A549 (cell line): ENCODE results near the gene ITFG2. TPM values are rescaled to one million over a fixed set of nuclear protein-coding genes. Genes with fewer than 3 reads are reported as not detected.
"Not testable (repeated sequence)": the region's sequence is repeated elsewhere in the genome, so short reads cannot be mapped to it uniquely, and the experiment has no call there.

Experiments
- ATAC-seq, 2 experiments: fragments of 200-7000 bp in 1 of 2; fragments of >200 bp in 1 of 2; cut with Nextera tagmentation in 1 of 2; cut with Tn5 transposase in 1 of 2; 3 replicates each; pipeline versions ENCODE4 v1.8.0 to v1.9.1; 2018 to 2020; ENCODE audit warnings: mild to moderate bottlenecking in 1 of 2, moderate library complexity in 1 of 2
- CTCF ChIA-PET: fragments of 300-600 bp; sonication (Branson Sonifier 250); formaldehyde crosslinking; extraction: SDS; loops from one replicate; lab custom pipeline; 2021; ENCODE audit warnings: antibody characterized with exemption, inconsistent platforms; lab: Yijun Ruan, JAX
- POLR2A ChIA-PET: fragments of 350-600 bp; formaldehyde crosslinking; extraction: SDS; loops from one replicate; lab custom pipeline; 2021; ENCODE audit warnings: antibody characterized with exemption, inconsistent platforms; lab: Yijun Ruan, JAX
- DNase-seq, 2 experiments: peaks; one replicate each; pipeline versions ENCODE4 v3.0.0 to v3.0.0-alpha.2; 2011 to 2016; ENCODE audit warnings: low read depth in 1 of 2, low spot score in 1 of 2
- FAIRE-seq: peaks from 2 replicates; lab custom pipeline; 2011; peaks lifted over from hg19 to GRCh38; lab: Jason Lieb, UNC
- H3K27ac ChIP-seq, 2 experiments: fragments of >200 bp; sonication (Bioruptor Twin); formaldehyde crosslinking; 3 replicates each; pipeline ENCODE4 v1.5.1; 2016 to 2017
- H3K4me1 ChIP-seq: fragments of >200 bp; sonication (Bioruptor Twin); formaldehyde crosslinking; 3 replicates; pipeline ENCODE4 v1.6.1; 2016
- H3K4me2 ChIP-seq: fragments of >200 bp; sonication (Bioruptor Twin); formaldehyde crosslinking; 3 replicates; pipeline ENCODE4 v1.6.1; 2016
- H3K4me3 ChIP-seq: fragments of >200 bp; sonication (Bioruptor Twin); formaldehyde crosslinking; 3 replicates; pipeline ENCODE4 v1.5.1; 2016
- H3K9me3 ChIP-seq: fragments of >200 bp; sonication (Bioruptor Twin); formaldehyde crosslinking; 3 replicates; pipeline ENCODE4 v1.6.1; 2016
- CBX8 ChIP-seq: fragments of 200-600 bp; sonication (generic); IDR thresholded peaks from 2 replicates; pipeline ENCODE4 v1.6.1; 2016
- EP300 ChIP-seq, 2 experiments: fragments of >200 bp; sonication (Bioruptor Twin); formaldehyde crosslinking; IDR thresholded peaks; 2 replicates in 1 of 2; 3 replicates in 1 of 2; pipeline ENCODE4 v1.6.1; 2016 to 2017
- ESRRA ChIP-seq: fragments of 150-350 bp; IDR thresholded peaks from 2 replicates; pipeline ENCODE4 v1.6.1; 2014; ENCODE audit warnings: mild to moderate bottlenecking, low read length, borderline replicate concordance
- FOSB ChIP-seq: fragments of 250-450 bp; sonication (Bioruptor Pico); IDR thresholded peaks from 2 replicates; pipeline ENCODE4 v1.5.0; 2020; ENCODE audit warnings: mild to moderate bottlenecking, moderate library complexity
- HDAC2 ChIP-seq: fragments of 200-600 bp; sonication (generic); IDR thresholded peaks from 2 replicates; pipeline ENCODE4 v1.6.1; 2016
- JUN ChIP-seq, 2 experiments: fragments of >200 bp; sonication (Bioruptor Twin); formaldehyde crosslinking; IDR thresholded peaks; 2 replicates in 1 of 2; 3 replicates in 1 of 2; pipeline ENCODE4 v1.6.1; 2016 to 2017
- KDM1A ChIP-seq: fragments of 200-600 bp; sonication (generic); IDR thresholded peaks from 2 replicates; pipeline ENCODE4 v1.6.1; 2016; ENCODE audit warnings: low read depth, mild to moderate bottlenecking
- KDM5A ChIP-seq: fragments of 200-600 bp; sonication (generic); IDR thresholded peaks from 2 replicates; pipeline ENCODE4 v1.6.1; 2016; ENCODE audit warnings: antibody characterized with exemption, mild to moderate bottlenecking
- MAZ ChIP-seq: fragments of 150-350 bp; IDR thresholded peaks from 2 replicates; pipeline ENCODE4 v1.6.1; 2014; ENCODE audit warnings: antibody characterized with exemption, low read depth, low read length, borderline replicate concordance
- MYC ChIP-seq: IDR thresholded peaks from 2 replicates; pipeline ENCODE4 v1.6.1; 2012; ENCODE audit warnings: mild to moderate bottlenecking, inconsistent platforms, low read length, improper control_type of control experiment, borderline replicate concordance
- NR3C1 ChIP-seq: fragments of >200 bp; sonication (Bioruptor Twin); formaldehyde crosslinking; IDR thresholded peaks from 3 replicates; pipeline ENCODE4 v1.6.1; 2017
- POLR2A ChIP-seq: IDR thresholded peaks from 2 replicates; pipeline ENCODE4 v1.6.1; 2012; ENCODE audit warnings: mild to moderate bottlenecking, low read length
- RAD21 ChIP-seq, 2 experiments: fragments of >200 bp in 1 of 2; sonication (Bioruptor Twin) in 1 of 2; formaldehyde crosslinking in 1 of 2; IDR thresholded peaks in 1 of 2; conservative IDR thresholded peaks in 1 of 2; 2 replicates in 1 of 2; 3 replicates in 1 of 2; pipeline ENCODE4 v1.6.1; 2012 to 2018; ENCODE audit warnings: inconsistent platforms in 1 of 2
- RCOR1 ChIP-seq: fragments of 150-350 bp; IDR thresholded peaks from 2 replicates; pipeline ENCODE4 v1.6.1; 2014; ENCODE audit warnings: antibody characterized with exemption, low read length, low read depth
- RNF2 ChIP-seq: fragments of 200-600 bp; sonication (generic); IDR thresholded peaks from 2 replicates; pipeline ENCODE4 v1.6.1; 2016; ENCODE audit warnings: low read depth, mild to moderate bottlenecking, antibody characterized with exemption, moderate library complexity, borderline replicate concordance
- TP53 ChIP-seq: fragments of 250-450 bp; sonication (Bioruptor Pico); IDR thresholded peaks from 2 replicates; pipeline ENCODE4 v1.5.0; 2021; ENCODE audit warnings: mild to moderate bottlenecking, moderate library complexity
- ZC3H11A ChIP-seq: fragments of 450-650 bp; IDR thresholded peaks from 2 replicates; pipeline ENCODE4 v1.6.1; 2014; ENCODE audit warnings: antibody characterized with exemption, mild to moderate bottlenecking
- ZFP36 ChIP-seq: fragments of 450-650 bp; IDR thresholded peaks from 2 replicates; pipeline ENCODE4 v1.6.1; 2014; ENCODE audit warnings: borderline replicate concordance; ENCODE audit not compliant: partially characterized antibody
- WGBS: methylation state at CpG from one replicate; pipeline ENCODE4 v1.1.6; 2017; ENCODE audit errors: missing lambda C conversion rate; 5-methylcytosine and 5-hydroxymethylcytosine counted together
- polyA plus RNA-seq, 4 experiments: library from polyadenylated mRNA; depleted of rRNA in 3 of 4; stranded (reverse); fragments of >200 nt; fragmentation: RNase III in 1 of 4; extraction: RNeasy Plus Mini Kit Qiagen cat#74134 plus additional on column Dnase treatment in 1 of 4; gene quantifications; 2 replicates in 3 of 4; 3 replicates in 1 of 4; pipeline ENCODE4 v1.2.3, GENCODE V29; 2011 to 2017
- TF ChIP-seq, protein P1 (sequence below): IDR thresholded peaks from 2 replicates; pipeline ENCODE4 v1.6.1; 2012
- TF ChIP-seq, protein P2 (sequence below): fragments of >200 bp; sonication (Bioruptor Twin); formaldehyde crosslinking; IDR thresholded peaks from 2 replicates; pipeline ENCODE4 v1.6.1; 2016
- TF ChIP-seq, protein P3 (sequence below): fragments of >200 bp; sonication (Bioruptor Twin); formaldehyde crosslinking; IDR thresholded peaks from 3 replicates; pipeline ENCODE4 v1.6.1; 2016
- TF ChIP-seq, protein P4 (sequence below): fragments of 250-450 bp; sonication (Bioruptor Pico); IDR thresholded peaks from 2 replicates; pipeline ENCODE4 v1.5.0; 2021; ENCODE audit warnings: mild to moderate bottlenecking, moderate library complexity, borderline replicate concordance

ITFG2 gene
- polyA plus RNA-seq, 2 of the 4 experiments (the other 2 are of a cell fraction), result 17.5 to 23.7 TPM

DNA sequence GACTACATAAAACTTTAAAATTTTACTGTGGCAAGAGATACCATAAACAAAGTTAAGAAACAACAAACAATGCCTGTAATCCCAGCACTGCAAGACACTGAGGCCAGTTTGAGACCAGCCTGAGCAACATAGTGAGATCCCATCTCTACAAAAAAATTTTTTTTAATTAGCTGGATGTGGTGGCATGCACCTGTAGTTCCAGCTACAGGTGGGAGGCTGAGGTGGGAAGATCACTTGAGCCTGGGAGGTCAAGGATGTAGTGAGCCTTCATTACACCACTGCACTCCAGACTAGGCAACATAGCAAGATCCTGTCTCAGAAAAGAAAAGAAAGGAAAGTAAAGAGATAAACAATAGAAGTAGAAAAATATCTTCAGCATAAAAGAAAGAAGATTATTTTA, 47.7 kb downstream of the ITFG2 start:
- no peak overlapping the region for H3K27ac ChIP-seq
- H3K4me1 ChIP-seq, result no peaks in the 10 kb centered on the region
- no peaks in the 10 kb centered on the region for H3K9me3 ChIP-seq
- H3K4me3 ChIP-seq, result no peak overlapping the region
- TF ChIP-seq, protein P1, sequence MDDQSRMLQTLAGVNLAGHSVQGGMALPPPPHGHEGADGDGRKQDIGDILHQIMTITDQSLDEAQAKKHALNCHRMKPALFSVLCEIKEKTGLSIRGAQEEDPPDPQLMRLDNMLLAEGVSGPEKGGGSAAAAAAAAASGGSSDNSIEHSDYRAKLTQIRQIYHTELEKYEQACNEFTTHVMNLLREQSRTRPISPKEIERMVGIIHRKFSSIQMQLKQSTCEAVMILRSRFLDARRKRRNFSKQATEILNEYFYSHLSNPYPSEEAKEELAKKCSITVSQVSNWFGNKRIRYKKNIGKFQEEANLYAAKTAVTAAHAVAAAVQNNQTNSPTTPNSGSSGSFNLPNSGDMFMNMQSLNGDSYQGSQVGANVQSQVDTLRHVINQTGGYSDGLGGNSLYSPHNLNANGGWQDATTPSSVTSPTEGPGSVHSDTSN, result no peak
- TF ChIP-seq KDM5A, result no peak
- TF ChIP-seq HDAC2, result no peak
- TF ChIP-seq CBX8, result no peak
- TF ChIP-seq FOSB (CRISPR knock-in tag), result no peak
- TF ChIP-seq, protein P2, sequence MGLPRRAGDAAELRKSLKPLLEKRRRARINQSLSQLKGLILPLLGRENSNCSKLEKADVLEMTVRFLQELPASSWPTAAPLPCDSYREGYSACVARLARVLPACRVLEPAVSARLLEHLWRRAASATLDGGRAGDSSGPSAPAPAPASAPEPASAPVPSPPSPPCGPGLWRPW, result no peak
- no peak for TF ChIP-seq JUN (IDR thresholded peaks at IDR 0.05)
- TF ChIP-seq NR3C1, result no peak
- TF ChIP-seq EP300 (IDR thresholded peaks at IDR 0.05), result no peak
- no peak for TF ChIP-seq ESRRA
- no peak for TF ChIP-seq RCOR1
- TF ChIP-seq, protein P3, sequence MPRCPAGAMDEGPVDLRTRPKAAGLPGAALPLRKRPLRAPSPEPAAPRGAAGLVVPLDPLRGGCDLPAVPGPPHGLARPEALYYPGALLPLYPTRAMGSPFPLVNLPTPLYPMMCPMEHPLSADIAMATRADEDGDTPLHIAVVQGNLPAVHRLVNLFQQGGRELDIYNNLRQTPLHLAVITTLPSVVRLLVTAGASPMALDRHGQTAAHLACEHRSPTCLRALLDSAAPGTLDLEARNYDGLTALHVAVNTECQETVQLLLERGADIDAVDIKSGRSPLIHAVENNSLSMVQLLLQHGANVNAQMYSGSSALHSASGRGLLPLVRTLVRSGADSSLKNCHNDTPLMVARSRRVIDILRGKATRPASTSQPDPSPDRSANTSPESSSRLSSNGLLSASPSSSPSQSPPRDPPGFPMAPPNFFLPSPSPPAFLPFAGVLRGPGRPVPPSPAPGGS, result no peak
- no peak for TF ChIP-seq ZFP36
- TF ChIP-seq KDM1A, result no peak
- TF ChIP-seq TP53 (CRISPR knock-in tag), result no peak
- TF ChIP-seq ZC3H11A, result no peak
- FAIRE-seq (no peak), ATAC-seq (no peak), DNase-seq (no peak)
- H3K4me2 ChIP-seq, result no peak overlapping the region
- POLR2A ChIA-PET, result no interaction called here
- CTCF ChIA-PET, result interaction anchor here (1.2 kb wide), 1 partner anchor 25 kb away, joined by 4 read pairs; no protein-coding TSS in a partner anchor

DNA sequence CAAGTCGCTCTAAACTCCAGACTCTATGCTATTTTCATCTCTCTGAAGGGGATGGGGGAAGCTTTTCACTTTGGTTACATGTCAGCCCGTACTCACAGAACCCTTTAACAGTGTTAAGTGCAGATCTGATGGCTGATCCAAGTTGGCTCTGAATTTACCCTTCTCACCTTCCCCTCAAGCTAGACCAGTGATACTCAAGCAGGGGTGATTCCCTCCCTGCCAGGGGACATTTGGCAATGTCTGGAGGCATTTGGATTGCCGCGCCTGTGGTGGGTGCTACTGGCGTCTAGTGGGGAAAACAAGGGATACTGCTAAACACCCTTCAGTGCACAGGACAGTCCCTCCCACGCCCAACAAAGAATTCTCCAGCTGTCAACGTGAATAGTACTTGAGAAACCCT, 50.4 kb downstream of the ITFG2 start:
- no peak overlapping the region for H3K27ac ChIP-seq
- ChIA-PET CTCF (interaction anchor here (0.6 to 1.6 kb wide), 3 partner anchors 9 to 1203 kb away, joined by 3 to 6 read pairs (median 3); no protein-coding TSS in a partner anchor), POLR2A (interaction anchor here (0.5 kb wide), 1 partner anchor 12 kb away, joined by 3 read pairs; no protein-coding TSS in a partner anchor)
- H3K4me3 ChIP-seq, result no peak overlapping the region
- no peaks in the 10 kb centered on the region for H3K9me3 ChIP-seq
- TF ChIP-seq MYC, result no peak
- no peak for TF ChIP-seq CBX8
- no peak for TF ChIP-seq RAD21 (conservative IDR thresholded peaks at IDR 0.05 in 1 of 2, IDR thresholded peaks at IDR 0.05 in 1 of 2)
- TF ChIP-seq MAZ, result no peak
- TF ChIP-seq RNF2, result no peak
- no peak for TF ChIP-seq KDM1A
- TF ChIP-seq POLR2A, result no peak
- TF ChIP-seq, protein P4, sequence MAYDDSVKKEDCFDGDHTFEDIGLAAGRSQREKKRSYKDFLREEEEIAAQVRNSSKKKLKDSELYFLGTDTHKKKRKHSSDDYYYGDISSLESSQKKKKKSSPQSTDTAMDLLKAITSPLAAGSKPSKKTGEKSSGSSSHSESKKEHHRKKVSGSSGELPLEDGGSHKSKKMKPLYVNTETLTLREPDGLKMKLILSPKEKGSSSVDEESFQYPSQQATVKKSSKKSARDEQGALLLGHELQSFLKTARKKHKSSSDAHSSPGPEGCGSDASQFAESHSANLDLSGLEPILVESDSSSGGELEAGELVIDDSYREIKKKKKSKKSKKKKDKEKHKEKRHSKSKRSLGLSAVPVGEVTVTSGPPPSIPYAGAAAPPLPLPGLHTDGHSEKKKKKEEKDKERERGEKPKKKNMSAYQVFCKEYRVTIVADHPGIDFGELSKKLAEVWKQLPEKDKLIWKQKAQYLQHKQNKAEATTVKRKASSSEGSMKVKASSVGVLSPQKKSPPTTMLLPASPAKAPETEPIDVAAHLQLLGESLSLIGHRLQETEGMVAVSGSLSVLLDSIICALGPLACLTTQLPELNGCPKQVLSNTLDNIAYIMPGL (CRISPR knock-in tag), result no peak
- TF ChIP-seq, protein P3, result no peak
- no peaks in the 10 kb centered on the region for H3K4me1 ChIP-seq
- no peak for DNase-seq
- H3K4me2 ChIP-seq, result no peak overlapping the region
- no peak for FAIRE-seq
- ATAC-seq, result no peak; a peak in 1 of 6 replicates
- WGBS, result 89% methylated on average over 7 of the region's 7 CpGs

DNA sequence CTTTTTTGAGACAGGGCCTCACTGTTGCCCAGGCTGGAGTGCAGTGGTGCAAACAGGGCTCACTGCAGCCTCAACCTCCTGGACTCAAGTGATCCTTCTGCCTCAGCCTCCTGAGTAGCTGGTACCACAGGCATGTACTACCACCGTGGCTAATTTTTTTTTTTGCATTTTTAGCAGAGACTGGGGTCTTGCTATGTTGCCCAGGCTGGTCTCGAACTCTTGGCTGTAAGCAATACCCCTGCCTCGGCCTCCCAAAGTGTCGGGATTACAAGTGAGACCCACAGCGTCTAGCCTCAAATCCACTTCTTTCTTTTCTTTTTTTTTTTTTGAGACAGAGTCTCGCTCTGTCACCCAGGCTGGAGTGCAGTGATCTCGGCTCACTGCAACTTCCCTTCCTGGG, 50.9 kb downstream of the ITFG2 start:
- 94% methylated on average over 7 of the region's 7 CpGs for WGBS
- not testable (repeated sequence) for DNase-seq, H3K4me3 ChIP-seq, H3K9me3 ChIP-seq, H3K4me2 ChIP-seq, ATAC-seq, H3K4me1 ChIP-seq, H3K27ac ChIP-seq, FAIRE-seq
- CTCF ChIA-PET, result interaction anchor here (0.7 to 3.0 kb wide), 5 partner anchors 9 to 81 kb away, joined by 3 to 19 read pairs (median 6); no protein-coding TSS in a partner anchor
- POLR2A ChIA-PET, result interaction anchor here (0.5 to 1.1 kb wide), 2 partner anchors 10 to 12 kb away, joined by 3 read pairs; no protein-coding TSS in a partner anchor
